ENCODE results near the gene GBE1.

The GBE1 gene

DNA sequence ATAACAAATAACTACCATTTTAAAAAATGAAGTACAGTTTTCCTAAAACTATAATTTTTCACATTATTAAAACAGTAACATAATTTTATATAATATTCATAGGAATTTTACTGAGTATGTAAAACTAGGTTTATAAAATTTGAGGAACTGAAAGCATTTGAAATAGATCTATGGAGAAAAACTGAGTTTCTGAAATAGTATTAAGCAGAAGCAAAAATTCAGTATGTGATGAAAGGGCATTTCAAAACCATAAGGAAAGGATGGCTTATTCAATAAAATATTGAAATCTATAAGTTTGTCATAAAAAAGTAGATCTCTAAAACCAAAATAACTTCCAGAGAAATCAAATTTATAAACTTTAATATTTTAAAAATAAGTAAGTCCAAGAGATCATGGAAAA, 53.4 kb downstream of the GBE1 start:
- ATAC-seq (ENCODE audit: low read depth) = no peak
- H3K36me3 Mint-ChIP-seq = peaks cover 4% of the 10 kb centered on the region
- peaks cover 2% of the 10 kb centered on the region for H3K4me1 Mint-ChIP-seq
- H3K4me3 Mint-ChIP-seq = no peak overlapping the region
- no peak for DNase-seq (ENCODE audit: low spot score in 2 of 2)
- H3K9me3 Mint-ChIP-seq = no peaks in the 10 kb centered on the region
- H3K27ac Mint-ChIP-seq = no peak overlapping the region
- H3K27me3 Mint-ChIP-seq = no peaks in the 10 kb centered on the region

- Mint-ChIP-seq H3K27me3 (no peaks in the 10 kb centered on the region), H3K4me1 (peaks cover 2% of the 10 kb centered on the region), H3K27ac (no peak overlapping the region), H3K36me3 (peaks cover 8% of the 10 kb centered on the region), H3K9me3 (no peaks in the 10 kb centered on the region), H3K4me3 (no peak overlapping the region)
- ATAC-seq (ENCODE audit: low read depth) (no peak), DNase-seq (ENCODE audit: low spot score in 2 of 2) (no peak)
These were observed 59.3 kb downstream of the GBE1 start for GRCh38 chr3:81702126-81702525.

- H3K36me3 Mint-ChIP-seq = peaks cover 12% of the 10 kb centered on the region
- ATAC-seq (ENCODE audit: low read depth) = no peak
- H3K27ac Mint-ChIP-seq = no peak overlapping the region
- H3K4me1 Mint-ChIP-seq = no peaks in the 10 kb centered on the region
- H3K27me3 Mint-ChIP-seq = no peaks in the 10 kb centered on the region
- H3K9me3 Mint-ChIP-seq = no peaks in the 10 kb centered on the region
- DNase-seq (ENCODE audit: low spot score in 2 of 2) = no peak
- H3K4me3 Mint-ChIP-seq = no peak overlapping the region
These were observed 61.7 kb downstream of the GBE1 start for GRCh38 chr3:81699536-81700320.

GRCh38 chr3:81696090-81696489, 65.4 kb downstream of the GBE1 start:
- no peaks in the 10 kb centered on the region for H3K9me3 Mint-ChIP-seq
- H3K27ac Mint-ChIP-seq = no peak overlapping the region
- no peaks in the 10 kb centered on the region for H3K27me3 Mint-ChIP-seq
- ATAC-seq (ENCODE audit: low read depth) = no peak
- DNase-seq (ENCODE audit: low spot score in 2 of 2) = no peak
- peaks cover 10% of the 10 kb centered on the region for H3K36me3 Mint-ChIP-seq
- peaks cover 2% of the 10 kb centered on the region for H3K4me1 Mint-ChIP-seq
- no peak overlapping the region for H3K4me3 Mint-ChIP-seq

GRCh38 chr3:81695302-81695701, 66.1 kb downstream of the GBE1 start:
- H3K27ac Mint-ChIP-seq = no peak overlapping the region
- ATAC-seq (ENCODE audit: low read depth) = no peak
- H3K4me3 Mint-ChIP-seq = no peak overlapping the region
- no peak for DNase-seq (ENCODE audit: low spot score in 2 of 2)
- no peaks in the 10 kb centered on the region for H3K27me3 Mint-ChIP-seq
- H3K9me3 Mint-ChIP-seq = no peaks in the 10 kb centered on the region
- peaks cover 2% of the 10 kb centered on the region for H3K4me1 Mint-ChIP-seq
- H3K36me3 Mint-ChIP-seq = peaks cover 12% of the 10 kb centered on the region

DNA sequence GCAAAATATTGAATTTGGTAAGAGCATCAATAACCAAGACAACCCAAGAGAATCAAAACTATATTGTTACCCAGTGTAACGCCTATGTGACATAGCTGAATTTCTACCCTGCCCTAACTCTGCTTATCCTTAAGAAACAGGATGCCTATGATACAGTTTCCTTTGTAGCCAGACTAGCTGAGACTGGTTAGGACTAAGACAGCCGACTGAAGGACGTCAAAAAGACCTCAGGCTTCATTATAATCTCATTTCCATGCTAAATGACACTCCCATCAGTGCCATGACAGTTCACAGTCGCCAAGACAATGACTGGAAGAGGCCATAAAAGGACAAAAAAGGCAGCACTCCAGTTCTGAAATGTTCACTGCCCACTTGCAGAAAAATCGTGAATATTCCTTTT, 66.8 kb downstream of the GBE1 start:
- no peak for ATAC-seq (ENCODE audit: low read depth)
- peaks cover 14% of the 10 kb centered on the region for H3K36me3 Mint-ChIP-seq
- H3K27ac Mint-ChIP-seq = no peak overlapping the region
- H3K4me1 Mint-ChIP-seq = peaks cover 2% of the 10 kb centered on the region
- no peaks in the 10 kb centered on the region for H3K9me3 Mint-ChIP-seq
- no peak for DNase-seq (ENCODE audit: low spot score in 2 of 2)
- H3K27me3 Mint-ChIP-seq = no peaks in the 10 kb centered on the region
- no peak overlapping the region for H3K4me3 Mint-ChIP-seq

DNA sequence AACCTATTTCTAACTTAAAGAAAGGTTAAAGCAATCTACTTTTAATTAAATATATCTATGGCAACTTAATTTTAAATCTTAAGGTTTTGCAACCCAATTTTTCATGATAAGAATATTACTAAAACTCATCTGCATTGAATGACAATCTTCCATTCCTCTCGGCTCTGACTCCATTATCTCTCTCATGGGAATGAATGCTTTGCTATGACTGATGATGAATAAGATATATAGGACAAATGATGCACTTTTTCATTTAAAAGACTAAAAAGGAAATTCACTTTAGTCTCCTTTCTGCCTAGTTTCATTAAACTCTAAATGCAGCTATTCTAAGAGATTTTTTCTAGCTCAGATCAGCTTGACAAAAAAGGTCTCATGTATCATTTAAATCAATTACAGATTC, 68.7 kb downstream of the GBE1 start:
- Mint-ChIP-seq H3K27me3 (no peaks in the 10 kb centered on the region), H3K27ac (no peak overlapping the region), H3K4me3 (no peak overlapping the region), H3K4me1 (peaks cover 2% of the 10 kb centered on the region), H3K9me3 (no peaks in the 10 kb centered on the region), H3K36me3 (peaks cover 11% of the 10 kb centered on the region)
- ATAC-seq (ENCODE audit: low read depth) (no peak), DNase-seq (ENCODE audit: low spot score in 2 of 2) (no peak)

DNA sequence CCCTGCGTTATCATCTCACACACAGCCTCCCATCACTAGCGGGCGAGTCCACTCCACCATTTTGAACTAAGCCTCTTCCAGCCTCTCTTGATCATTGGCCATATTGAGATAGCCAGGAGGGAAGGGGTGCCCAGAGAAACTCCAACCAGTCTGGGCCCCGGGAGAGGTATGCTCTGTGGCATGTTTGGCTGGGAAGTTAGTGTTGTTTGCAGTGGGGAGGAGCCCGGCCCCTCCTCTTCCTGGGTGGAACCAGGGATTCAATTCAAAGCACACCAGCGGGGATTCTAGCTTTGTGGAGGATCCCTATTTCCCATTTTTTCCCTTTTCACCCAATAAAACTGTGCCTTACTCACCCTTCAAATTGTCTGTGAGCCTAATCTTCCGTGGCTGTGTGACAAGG, 71.8 kb downstream of the GBE1 start:
- Mint-ChIP-seq H3K4me1 (peaks cover 2% of the 10 kb centered on the region), H3K27ac (no peak overlapping the region), H3K9me3 (no peaks in the 10 kb centered on the region), H3K4me3 (no peak overlapping the region), H3K36me3 (peaks cover 26% of the 10 kb centered on the region), H3K27me3 (no peaks in the 10 kb centered on the region)
- no peak for ATAC-seq (ENCODE audit: low read depth)
- no peak for DNase-seq (ENCODE audit: low spot score in 2 of 2)

GRCh38 chr3:81684751-81685395, 76.6 kb downstream of the GBE1 start:
- Mint-ChIP-seq H3K9me3 (no peaks in the 10 kb centered on the region), H3K36me3 (peaks cover 27% of the 10 kb centered on the region)
- ATAC-seq (ENCODE audit: low read depth) = no peak

DNA sequence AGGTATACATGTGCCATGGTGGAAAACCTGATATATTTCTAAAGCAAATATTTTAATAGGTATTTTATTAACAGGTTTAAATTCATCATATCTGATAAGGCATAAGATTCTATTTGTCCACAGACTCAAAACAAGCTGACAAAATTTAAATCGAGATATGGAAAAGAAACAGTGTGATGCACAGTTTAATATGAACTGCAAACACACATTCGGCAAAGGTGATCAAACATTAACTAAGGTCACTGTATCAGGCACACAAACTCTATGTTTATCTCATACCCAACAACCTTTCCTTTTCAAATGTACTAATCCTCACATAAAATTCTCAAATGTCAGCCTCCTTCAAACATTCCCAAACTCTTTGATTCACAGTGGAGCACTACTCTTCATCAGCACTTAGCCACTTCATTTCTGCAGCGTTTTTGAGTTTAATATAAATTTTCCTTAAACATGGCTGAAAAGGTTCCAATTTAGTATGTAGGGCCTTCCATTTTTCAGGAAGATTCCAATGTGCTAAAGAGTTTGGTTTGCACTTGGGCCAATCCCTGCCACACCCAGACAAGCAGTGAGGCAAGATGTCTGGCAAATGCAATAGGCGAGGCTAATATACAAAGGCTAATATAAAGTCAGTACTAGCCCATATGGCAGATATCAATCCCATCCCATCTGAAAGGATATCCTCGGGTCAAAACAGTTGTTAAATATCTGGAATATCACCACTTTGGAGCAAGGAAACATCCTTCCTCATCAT, 84.6 kb downstream of the GBE1 start:
- H3K4me1 Mint-ChIP-seq = no peaks in the 10 kb centered on the region

More at GRCh38 chr3:81684751-81685395, 76.6 kb downstream of the GBE1 start:
- no peaks in the 10 kb centered on the region for H3K27me3 Mint-ChIP-seq
- no peak for DNase-seq (ENCODE audit: low spot score in 2 of 2)
- H3K4me3 Mint-ChIP-seq = no peak overlapping the region
- H3K4me1 Mint-ChIP-seq = no peaks in the 10 kb centered on the region
- no peak overlapping the region for H3K27ac Mint-ChIP-seq

GRCh38 chr3:81674690-81675089, 86.8 kb downstream of the GBE1 start:
- H3K9me3 Mint-ChIP-seq = no peaks in the 10 kb centered on the region

More for the DNA sequence above, 84.6 kb downstream of the GBE1 start:
- no peak overlapping the region for H3K4me3 Mint-ChIP-seq
- H3K9me3 Mint-ChIP-seq = no peaks in the 10 kb centered on the region
- H3K36me3 Mint-ChIP-seq = peaks cover 4% of the 10 kb centered on the region
- no peak for ATAC-seq (ENCODE audit: low read depth)
- H3K27me3 Mint-ChIP-seq = no peaks in the 10 kb centered on the region
- no peak overlapping the region for H3K27ac Mint-ChIP-seq
- DNase-seq (ENCODE audit: low spot score in 2 of 2) = no peak

DNA sequence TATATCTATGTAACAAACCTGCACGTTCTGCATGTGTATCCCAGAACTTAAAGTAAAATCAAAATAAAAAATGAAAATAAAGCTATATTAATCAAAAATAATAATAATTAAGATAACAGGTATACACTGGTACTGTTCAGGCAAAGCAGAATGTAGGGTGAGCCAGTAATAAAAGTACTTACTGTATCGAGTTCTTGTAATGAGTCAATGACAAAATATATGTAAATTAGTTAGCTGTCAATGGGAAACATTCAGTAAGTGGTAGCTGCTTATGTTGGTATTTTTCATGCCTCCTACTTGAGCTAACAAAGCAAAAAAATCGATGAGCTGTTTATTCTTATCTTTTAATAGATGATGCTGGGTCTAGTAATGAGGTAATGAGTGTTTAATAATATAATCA, 93.2 kb downstream of the GBE1 start:
- Mint-ChIP-seq H3K27me3 (no peaks in the 10 kb centered on the region), H3K36me3 (peaks cover 4% of the 10 kb centered on the region), H3K4me3 (no peak overlapping the region), H3K27ac (no peak overlapping the region), H3K9me3 (no peaks in the 10 kb centered on the region), H3K4me1 (no peaks in the 10 kb centered on the region)
- no peak for ATAC-seq (ENCODE audit: low read depth)
- DNase-seq (ENCODE audit: low spot score in 2 of 2) = no peak

More at GRCh38 chr3:81674690-81675089, 86.8 kb downstream of the GBE1 start:
- Mint-ChIP-seq H3K4me3 (no peak overlapping the region), H3K27me3 (no peaks in the 10 kb centered on the region), H3K4me1 (no peaks in the 10 kb centered on the region), H3K27ac (no peak overlapping the region), H3K36me3 (no peaks in the 10 kb centered on the region)
- ATAC-seq (ENCODE audit: low read depth) (no peak), DNase-seq (ENCODE audit: low spot score in 2 of 2) (no peak)

DNA sequence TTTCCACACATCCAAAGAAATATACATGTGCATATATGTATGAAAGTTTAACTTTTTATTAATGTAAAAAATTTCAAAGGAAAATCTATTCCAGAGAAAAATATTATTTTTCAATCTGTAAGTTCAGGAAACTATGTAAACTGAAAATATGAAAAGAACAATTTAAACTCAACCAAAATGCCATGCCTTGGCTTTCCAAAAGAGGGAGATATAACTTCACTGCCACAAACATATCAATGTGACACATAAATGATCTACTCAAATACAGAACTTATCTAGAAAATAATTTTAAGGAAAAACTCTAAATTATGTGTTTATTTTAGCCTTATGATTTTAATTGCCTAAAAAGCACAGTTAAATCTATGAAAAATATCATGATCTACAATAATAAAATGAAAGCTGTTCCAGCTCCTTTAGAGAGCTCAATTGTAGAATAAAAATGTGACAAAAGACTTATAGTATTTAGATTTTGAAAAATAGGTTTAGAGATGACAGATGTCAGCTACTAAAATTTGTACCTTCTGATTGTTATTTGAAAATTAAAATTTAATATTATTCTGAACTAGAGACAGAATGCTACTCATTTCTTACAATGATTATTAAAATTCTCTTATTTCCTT, 94.8 kb downstream of the GBE1 start:
- no peaks in the 10 kb centered on the region for H3K27me3 Mint-ChIP-seq
- H3K27ac Mint-ChIP-seq = no peak overlapping the region
- H3K4me3 Mint-ChIP-seq = no peak overlapping the region
- H3K36me3 Mint-ChIP-seq = peaks cover 7% of the 10 kb centered on the region
- peaks cover 2% of the 10 kb centered on the region for H3K4me1 Mint-ChIP-seq
- ATAC-seq (ENCODE audit: low read depth) (no peak), DNase-seq (ENCODE audit: low spot score in 2 of 2) (no peak)
- no peaks in the 10 kb centered on the region for H3K9me3 Mint-ChIP-seq

- Mint-ChIP-seq H3K9me3 (no peaks in the 10 kb centered on the region), H3K27ac (no peak overlapping the region), H3K36me3 (peaks cover 10% of the 10 kb centered on the region), H3K4me3 (no peak overlapping the region), H3K4me1 (peaks cover 2% of the 10 kb centered on the region), H3K27me3 (no peaks in the 10 kb centered on the region)
- ATAC-seq (ENCODE audit: low read depth) (no peak), DNase-seq (ENCODE audit: low spot score in 2 of 2) (no peak)
These were observed 98.3 kb downstream of the GBE1 start for GRCh38 chr3:81663114-81663513.
